ENCODE results near the gene BRAT1. TPM values are rescaled to one million over a fixed set of nuclear protein-coding genes. Genes with fewer than 3 reads are reported as not detected.
A peak's percentile ranks its signal among the peaks of the same experiment; 100 is the strongest.

The BRAT1 gene
- total and polyA plus RNA-seq, 2 donors (not counting 1 experiment from before 2014, with no cell fraction given), result 36.8 to 68.3 TPM

DNA sequence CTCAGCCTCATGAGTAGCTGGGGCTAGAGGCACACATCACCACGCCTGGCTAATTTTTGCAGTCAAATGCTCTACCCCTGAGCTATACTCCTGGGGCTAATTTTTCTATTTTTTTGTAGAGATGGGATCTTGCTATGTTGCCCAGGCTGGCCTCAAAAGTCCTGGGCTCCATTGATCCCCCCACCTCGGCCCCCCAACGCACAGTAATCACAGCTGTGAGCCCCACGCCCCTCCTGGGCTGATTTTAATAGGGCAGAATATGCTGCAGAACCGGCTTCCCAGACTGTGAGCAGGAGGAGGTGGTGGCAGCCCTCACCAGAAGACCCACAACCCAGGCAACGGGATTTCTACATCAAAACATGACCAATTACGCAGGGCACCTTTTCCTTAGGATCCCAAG lies 15.2 kb downstream of the BRAT1 start:
- Histone ChIP-seq H3K4me1 (ENCODE audit: control insufficient read depth in 2 of 2, insufficient read depth in 2 of 2, low read length in 2 of 2) (peaks cover 0 to 9% of the 10 kb centered on the region in 2 donors), H4K20me1 (ENCODE audit: control insufficient read depth, insufficient read depth, low read length, poor library complexity, severe bottlenecking) (peaks cover 6% of the 10 kb centered on the region), H3K4me3 (ENCODE audit: control extremely low read depth in 1 of 5, extremely low read depth in 1 of 5, insufficient read depth in 1 of 5, low read depth in 2 of 5, low read length in 4 of 5) (no peak overlapping the region), H3K36me3 (replicated peaks in 1 of 2; ENCODE audit: control extremely low read depth in 1 of 2, control insufficient read depth in 1 of 2, extremely low read depth in 1 of 2, insufficient read depth in 2 of 2, low read length in 1 of 2) (peaks cover 0 to 61% of the 10 kb centered on the region in 2 experiments), H3K4me2 (replicated peaks; ENCODE audit: low read depth, low read length, poor library complexity, severe bottlenecking) (no peak overlapping the region), H2AFZ (ENCODE audit: insufficient read depth, low read depth, low read length, poor library complexity, severe bottlenecking) (no peak overlapping the region), H3K27me3 (replicated peaks in 1 of 4; ENCODE audit: control extremely low read depth in 1 of 4, control insufficient read depth in 3 of 4, insufficient read depth in 4 of 4, low read length in 3 of 4) (no peaks in the 10 kb centered on the region), H3K9ac (ENCODE audit: low read length) (no peak overlapping the region), H3K27ac (ENCODE audit: low read length in 2 of 2) (no peak overlapping the region), H3K9me3 (ENCODE audit: control extremely low read depth in 1 of 3, control insufficient read depth in 2 of 3, insufficient read depth in 1 of 3, low read length in 2 of 3) (no peaks in the 10 kb centered on the region), H3K79me2 (ENCODE audit: control insufficient read depth, insufficient read depth, low read length) (no peaks in the 10 kb centered on the region)
- ChIA-PET CTCF (interaction anchor here (0.6 to 0.7 kb wide), 2 partner anchors 10 to 145 kb away, joined by 3 read pairs; no protein-coding TSS in a partner anchor), POLR2A (interaction anchor here (0.6 kb wide), 1 partner anchor 221 kb away, joined by 3 read pairs; no protein-coding TSS in a partner anchor)
- ATAC-seq (ENCODE audit: low read depth) (no peak), DNase-seq (no peak)
- peaks cover 8% of the 10 kb centered on the region for H3K4me1 Mint-ChIP-seq
- H3K27me3 Mint-ChIP-seq, result no peaks in the 10 kb centered on the region
- no peaks in the 10 kb centered on the region for H3K9me3 Mint-ChIP-seq (ENCODE audit: insufficient read depth)
- TF ChIP-seq CTCF (IDR thresholded peaks at IDR 0.05), result no peak
- no peak for TF ChIP-seq EZH2 (IDR thresholded peaks at IDR 0.05; ENCODE audit: borderline replicate concordance, insufficient read depth, low read depth, low read length, poor library complexity, severe bottlenecking)
- intact Hi-C loops (cut with micrococcal nuclease), result no loop called here
- H3K27ac Mint-ChIP-seq, result peak overlapping the region; percentile 20
- H3K4me3 Mint-ChIP-seq, result no peak overlapping the region
- WGBS (ENCODE audit: insufficient coverage), result 98% methylated on average over 7 of the region's 7 CpGs

DNA sequence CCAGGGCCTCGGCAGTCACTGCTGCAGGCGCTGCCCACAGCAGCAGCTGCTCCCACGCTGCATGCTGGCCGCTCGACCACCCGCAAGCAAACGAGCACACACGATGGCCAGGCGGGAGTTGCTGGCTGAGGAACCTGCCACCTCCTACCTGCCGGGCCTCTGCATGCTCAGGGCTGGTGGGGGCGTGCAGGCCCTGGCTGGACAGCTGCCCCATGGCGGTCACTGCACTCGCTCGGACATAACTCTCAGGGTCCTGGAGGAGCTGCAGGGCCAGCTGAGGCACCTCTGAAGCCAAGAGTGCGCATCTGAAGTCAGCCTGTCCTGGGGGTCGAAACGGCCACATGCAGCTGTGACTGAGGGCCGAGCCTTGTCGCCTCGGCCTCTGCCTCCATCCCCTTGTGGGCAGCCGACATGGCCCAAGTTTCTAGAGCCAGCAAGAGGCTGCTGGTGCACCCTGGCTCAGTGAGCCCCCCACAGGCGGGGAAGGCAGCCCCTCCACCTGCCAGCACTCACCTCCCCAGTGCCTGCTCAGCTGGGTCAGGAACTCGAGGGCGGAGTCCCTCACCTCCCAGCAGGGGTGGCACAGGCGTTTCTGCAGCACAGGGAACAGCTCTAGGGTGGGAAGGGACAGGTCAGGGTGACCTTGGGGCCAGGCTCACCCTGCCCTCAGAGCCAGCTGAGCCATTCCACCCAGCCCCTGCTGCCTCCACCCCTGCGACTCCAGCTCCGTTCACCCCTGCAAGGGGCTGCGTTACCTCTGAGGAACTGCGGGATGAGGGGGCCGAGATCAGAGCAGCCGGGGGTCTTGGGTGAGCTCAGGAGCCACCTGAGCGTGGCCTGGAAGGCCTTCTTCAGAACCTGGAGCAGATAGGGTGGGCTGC lies 16.1 kb downstream of the BRAT1 start:
- intact Hi-C loops (cut with micrococcal nuclease), result no loop called here
- H3K79me2 ChIP-seq (ENCODE audit: control insufficient read depth, insufficient read depth, low read length), result no peaks in the 10 kb centered on the region
- ChIA-PET CTCF (interaction anchor here (0.7 to 0.8 kb wide), 2 partner anchors 9 to 70 kb away, joined by 3 read pairs; no protein-coding TSS in a partner anchor), POLR2A (interaction anchor here (0.6 to 1.4 kb wide), 2 partner anchors 9 to 160 kb away, joined by 4 to 9 read pairs; no protein-coding TSS in a partner anchor)
- no peaks in the 10 kb centered on the region for H4K20me1 ChIP-seq (ENCODE audit: control insufficient read depth, insufficient read depth, low read length, poor library complexity, severe bottlenecking)
- no peak overlapping the region for H3K4me3 ChIP-seq (ENCODE audit: control extremely low read depth in 1 of 5, extremely low read depth in 1 of 5, insufficient read depth in 1 of 5, low read depth in 2 of 5, low read length in 4 of 5)
- no peaks in the 10 kb centered on the region for H3K9me3 ChIP-seq (ENCODE audit: control extremely low read depth in 1 of 3, control insufficient read depth in 2 of 3, insufficient read depth in 1 of 3, low read length in 2 of 3)
- no peak overlapping the region for H2AFZ ChIP-seq (ENCODE audit: insufficient read depth, low read depth, low read length, poor library complexity, severe bottlenecking)
- H3K9me3 Mint-ChIP-seq (ENCODE audit: insufficient read depth), result no peaks in the 10 kb centered on the region
- H3K27me3 ChIP-seq (replicated peaks in 1 of 4; ENCODE audit: control extremely low read depth in 1 of 4, control insufficient read depth in 3 of 4, insufficient read depth in 4 of 4, low read length in 3 of 4), result no peaks in the 10 kb centered on the region
- no peaks in the 10 kb centered on the region for H3K27me3 Mint-ChIP-seq
- no peak overlapping the region for H3K9ac ChIP-seq (ENCODE audit: low read length)
- peaks cover 5% of the 10 kb centered on the region for H3K4me1 Mint-ChIP-seq
- no peak for ATAC-seq (ENCODE audit: low read depth)
- DNase-seq, result peak; percentile 26
- no peak overlapping the region for H3K27ac ChIP-seq (ENCODE audit: low read length in 2 of 2)
- TF ChIP-seq EZH2 (IDR thresholded peaks at IDR 0.05; ENCODE audit: borderline replicate concordance, insufficient read depth, low read depth, low read length, poor library complexity, severe bottlenecking) (no peak), CTCF (IDR thresholded peaks at IDR 0.05) (no peak)
- H3K27ac Mint-ChIP-seq, result no peak overlapping the region
- 98% methylated on average over 30 of the region's 32 CpGs for WGBS (ENCODE audit: insufficient coverage)
- H3K36me3 ChIP-seq (replicated peaks in 1 of 2; ENCODE audit: control extremely low read depth in 1 of 2, control insufficient read depth in 1 of 2, extremely low read depth in 1 of 2, insufficient read depth in 2 of 2, low read length in 1 of 2), result peaks cover 0 to 55% of the 10 kb centered on the region in 2 experiments
- H3K4me1 ChIP-seq (ENCODE audit: control insufficient read depth in 2 of 2, insufficient read depth in 2 of 2, low read length in 2 of 2), result peaks cover 0 to 5% of the 10 kb centered on the region in 2 donors
- H3K4me2 ChIP-seq (replicated peaks; ENCODE audit: low read depth, low read length, poor library complexity, severe bottlenecking), result no peak overlapping the region
- no peak overlapping the region for H3K4me3 Mint-ChIP-seq

All from B cell (primary cell).